HG03045 (cell line): ENCODE data around the gene CCDC17.

ENCODE experiments used
- ATAC-seq: cut with Tn5 transposase; IDR thresholded peaks from one replicate; pipeline ENCODE4 v1.9.1; 2021; ENCODE audit warnings: mild to moderate bottlenecking, moderate library complexity; ENCODE audit not compliant: unreplicated experiment

The CCDC17 gene

GRCh38 chr1:45623972-45624371, at the start of gene CCDC17:
TSS of gene CCDC17 (minus strand) at chr1:45624054. CDS start at chr1:45623909, 145 bp downstream.
- no peak for ATAC-seq

GRCh38 chr1:45669859-45670655, 46.2 kb upstream of the CCDC17 start:
- no peak for ATAC-seq

GRCh38 chr1:45669379-45669778, 45.5 kb upstream of the CCDC17 start:
- ATAC-seq, result no peak

GRCh38 chr1:45668526-45668925, 44.7 kb upstream of the CCDC17 start:
- ATAC-seq, result no peak

GRCh38 chr1:45667321-45668111, 43.7 kb upstream of the CCDC17 start:
- no peak for ATAC-seq

- ATAC-seq, result no peak
These were observed 43.0 kb upstream of the CCDC17 start for GRCh38 chr1:45666836-45667235.

- no peak for ATAC-seq
These were observed 36.5 kb upstream of the CCDC17 start for GRCh38 chr1:45660336-45660735.

GRCh38 chr1:45659222-45659621, 35.4 kb upstream of the CCDC17 start:
- no peak for ATAC-seq

GRCh38 chr1:45658171-45658570, 34.3 kb upstream of the CCDC17 start:
- ATAC-seq, result no peak

GRCh38 chr1:45656573-45657226, 32.8 kb upstream of the CCDC17 start:
- ATAC-seq, result no peak

GRCh38 chr1:45654540-45655280, 30.9 kb upstream of the CCDC17 start:
- no peak for ATAC-seq

GRCh38 chr1:45647248-45648021, 23.6 kb upstream of the CCDC17 start:
- ATAC-seq, result no peak

GRCh38 chr1:45644661-45645060, 20.8 kb upstream of the CCDC17 start:
- no peak for ATAC-seq

- no peak for ATAC-seq
These were observed 20.1 kb upstream of the CCDC17 start for GRCh38 chr1:45643978-45644377.

- ATAC-seq, result no peak
These were observed 19.5 kb upstream of the CCDC17 start for GRCh38 chr1:45643321-45643720.

- ATAC-seq, result no peak
These were observed 16.4 kb upstream of the CCDC17 start for GRCh38 chr1:45640293-45640692.

- ATAC-seq, result no peak
These were observed 11.4 kb upstream of the CCDC17 start for GRCh38 chr1:45635211-45635610.

- no peak for ATAC-seq
These were observed 6.6 kb upstream of the CCDC17 start for GRCh38 chr1:45630429-45630828.

GRCh38 chr1:45629035-45629434, 5.2 kb upstream of the CCDC17 start:
- ATAC-seq, result no peak
